ENCODE results near the gene FYN.
"Not testable (repeated sequence)": the region's sequence is repeated elsewhere in the genome, so short reads cannot be mapped to it uniquely, and the experiment has no call there.

FYN gene

GRCh38 chr6:111795558-111795957 lies 77.7 kb downstream of the FYN start:
- Mint-ChIP-seq H3K36me3 (ENCODE audit: low read depth) (peaks cover 91% of the 10 kb centered on the region), H3K4me3 (peak overlapping the region; percentile 76), H3K27me3 (no peaks in the 10 kb centered on the region), H3K4me1 (ENCODE audit: low read depth) (peaks cover 94% of the 10 kb centered on the region), H3K27ac (peak overlapping the region; percentile 95), H3K9me3 (no peaks in the 10 kb centered on the region)
- no peak for DNase-seq

- peak overlapping the region; percentile 76 for H3K4me3 Mint-ChIP-seq
- H3K4me1 Mint-ChIP-seq (ENCODE audit: low read depth), result peaks cover 92% of the 10 kb centered on the region
- H3K9me3 Mint-ChIP-seq, result no peaks in the 10 kb centered on the region
- peak overlapping the region; percentile 95 for H3K27ac Mint-ChIP-seq
- DNase-seq, result no peak
- H3K27me3 Mint-ChIP-seq, result no peaks in the 10 kb centered on the region
- peaks cover 89% of the 10 kb centered on the region for H3K36me3 Mint-ChIP-seq (ENCODE audit: low read depth)
Measured at GRCh38 chr6:111794727-111795452, 78.4 kb downstream of the FYN start.

- H3K9me3 Mint-ChIP-seq, result no peaks in the 10 kb centered on the region
- no peak for DNase-seq
- no peaks in the 10 kb centered on the region for H3K27me3 Mint-ChIP-seq
- H3K4me3 Mint-ChIP-seq, result peak overlapping the region; percentile 76
- peaks cover 84% of the 10 kb centered on the region for H3K36me3 Mint-ChIP-seq (ENCODE audit: low read depth)
- peak overlapping the region; percentile 95 for H3K27ac Mint-ChIP-seq
- peaks cover 86% of the 10 kb centered on the region for H3K4me1 Mint-ChIP-seq (ENCODE audit: low read depth)
Measured at GRCh38 chr6:111794300-111794699, 79.0 kb downstream of the FYN start.

- H3K27me3 Mint-ChIP-seq, result no peaks in the 10 kb centered on the region
- no peaks in the 10 kb centered on the region for H3K9me3 Mint-ChIP-seq
- H3K27ac Mint-ChIP-seq, result peak overlapping the region; percentile 95
- no peak for DNase-seq
- peak overlapping the region; percentile 76 for H3K4me3 Mint-ChIP-seq
- peaks cover 78% of the 10 kb centered on the region for H3K36me3 Mint-ChIP-seq (ENCODE audit: low read depth)
- peaks cover 80% of the 10 kb centered on the region for H3K4me1 Mint-ChIP-seq (ENCODE audit: low read depth)
Measured at GRCh38 chr6:111793711-111794111, 79.5 kb downstream of the FYN start.

GRCh38 chr6:111792914-111793700 lies 80.1 kb downstream of the FYN start:
- Mint-ChIP-seq H3K36me3 (ENCODE audit: low read depth) (peaks cover 72% of the 10 kb centered on the region), H3K4me3 (peak overlapping the region; percentile 76), H3K4me1 (ENCODE audit: low read depth) (peaks cover 75% of the 10 kb centered on the region), H3K9me3 (no peaks in the 10 kb centered on the region), H3K27ac (peak overlapping the region; percentile 95), H3K27me3 (no peaks in the 10 kb centered on the region)
- no peak for DNase-seq

GRCh38 chr6:111792241-111792640 lies 81.0 kb downstream of the FYN start:
- peaks cover 71% of the 10 kb centered on the region for H3K4me1 Mint-ChIP-seq (ENCODE audit: low read depth)
- peak overlapping the region; percentile 76 for H3K4me3 Mint-ChIP-seq
- H3K27me3 Mint-ChIP-seq, result no peaks in the 10 kb centered on the region
- DNase-seq, result no peak
- H3K36me3 Mint-ChIP-seq (ENCODE audit: low read depth), result peaks cover 68% of the 10 kb centered on the region
- H3K9me3 Mint-ChIP-seq, result peaks cover 1% of the 10 kb centered on the region
- H3K27ac Mint-ChIP-seq, result peak overlapping the region; percentile 88

DNA sequence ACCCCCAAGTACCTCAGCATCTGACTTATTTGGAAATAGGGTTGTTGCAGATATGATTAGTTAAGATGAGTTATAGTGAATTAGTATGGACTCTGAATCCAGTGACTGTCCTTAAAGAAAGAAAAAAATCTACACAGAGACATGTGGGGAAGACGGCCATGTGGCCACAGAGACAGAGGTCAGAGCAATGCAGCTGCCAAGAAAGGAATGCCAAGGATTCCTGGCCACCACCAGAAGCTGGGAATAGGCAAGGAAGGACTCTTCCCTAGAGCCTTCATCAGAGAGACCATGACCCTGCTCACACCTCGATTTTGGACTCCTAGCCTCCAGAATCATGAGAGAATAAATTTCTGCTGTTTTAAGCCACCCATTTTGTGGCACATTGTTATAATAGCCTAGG lies 81.8 kb downstream of the FYN start:
- peaks cover 70% of the 10 kb centered on the region for H3K4me1 Mint-ChIP-seq (ENCODE audit: low read depth)
- peaks cover 2% of the 10 kb centered on the region for H3K9me3 Mint-ChIP-seq
- H3K36me3 Mint-ChIP-seq (ENCODE audit: low read depth), result peaks cover 61% of the 10 kb centered on the region
- H3K4me3 Mint-ChIP-seq, result peak overlapping the region; percentile 76
- no peaks in the 10 kb centered on the region for H3K27me3 Mint-ChIP-seq
- peak overlapping the region; percentile 88 for H3K27ac Mint-ChIP-seq
- DNase-seq, result no peak

- no peak for DNase-seq
- peaks cover 54% of the 10 kb centered on the region for H3K36me3 Mint-ChIP-seq (ENCODE audit: low read depth)
- H3K27me3 Mint-ChIP-seq, result no peaks in the 10 kb centered on the region
- peaks cover 2% of the 10 kb centered on the region for H3K9me3 Mint-ChIP-seq
- H3K4me1 Mint-ChIP-seq (ENCODE audit: low read depth), result peaks cover 66% of the 10 kb centered on the region
- no peak overlapping the region for H3K4me3 Mint-ChIP-seq
- H3K27ac Mint-ChIP-seq, result no peak overlapping the region
Measured at GRCh38 chr6:111789598-111789997, 83.7 kb downstream of the FYN start.

DNA sequence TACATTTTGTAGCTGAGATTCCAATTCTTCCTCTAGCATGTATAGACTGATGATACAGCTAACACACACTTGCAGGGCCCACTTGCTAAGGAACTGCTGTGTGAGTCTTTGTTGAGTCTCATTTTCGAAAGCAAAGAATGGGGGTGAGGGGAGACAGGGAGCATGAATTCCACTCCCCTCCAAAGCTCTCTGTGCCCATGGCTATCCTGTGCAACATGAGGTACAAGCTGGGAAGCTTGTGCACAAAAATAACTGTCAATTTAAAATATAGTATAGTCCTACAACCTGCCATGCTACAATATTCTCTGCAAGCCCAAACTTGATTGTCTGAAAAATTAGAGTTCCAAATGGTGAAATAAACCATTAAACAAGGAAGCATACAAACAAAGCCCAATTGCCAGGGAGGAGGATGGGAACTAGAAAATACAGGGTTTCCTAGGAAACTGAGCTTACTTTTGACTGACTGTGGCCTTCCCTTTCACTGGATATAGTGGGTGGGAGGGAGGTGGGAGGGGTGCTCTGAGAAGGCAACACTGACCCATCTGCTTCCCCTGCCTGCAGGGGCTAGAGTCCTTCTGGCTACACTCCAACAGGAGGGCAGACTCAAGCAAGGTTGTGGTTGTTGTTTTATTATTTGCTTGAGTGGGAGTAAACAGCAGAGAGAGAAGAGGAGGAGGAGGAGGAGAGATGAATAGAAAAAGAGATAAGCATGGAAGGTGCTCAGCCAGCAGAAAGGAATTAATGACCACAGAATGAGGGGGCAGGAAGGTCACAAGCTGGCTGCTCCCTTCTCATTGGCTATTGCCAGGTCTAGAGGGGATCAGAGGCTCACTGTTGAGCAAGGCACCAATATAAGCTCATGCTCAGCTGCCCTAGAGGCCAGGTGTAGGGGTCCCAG lies 84.6 kb downstream of the FYN start:
- H3K9me3 Mint-ChIP-seq, result peaks cover 2% of the 10 kb centered on the region
- H3K4me1 Mint-ChIP-seq (ENCODE audit: low read depth), result peaks cover 66% of the 10 kb centered on the region
- no peaks in the 10 kb centered on the region for H3K27me3 Mint-ChIP-seq
- H3K4me3 Mint-ChIP-seq, result no peak overlapping the region
- peaks cover 54% of the 10 kb centered on the region for H3K36me3 Mint-ChIP-seq (ENCODE audit: low read depth)
- DNase-seq, result no peak
- H3K27ac Mint-ChIP-seq, result no peak overlapping the region

DNA sequence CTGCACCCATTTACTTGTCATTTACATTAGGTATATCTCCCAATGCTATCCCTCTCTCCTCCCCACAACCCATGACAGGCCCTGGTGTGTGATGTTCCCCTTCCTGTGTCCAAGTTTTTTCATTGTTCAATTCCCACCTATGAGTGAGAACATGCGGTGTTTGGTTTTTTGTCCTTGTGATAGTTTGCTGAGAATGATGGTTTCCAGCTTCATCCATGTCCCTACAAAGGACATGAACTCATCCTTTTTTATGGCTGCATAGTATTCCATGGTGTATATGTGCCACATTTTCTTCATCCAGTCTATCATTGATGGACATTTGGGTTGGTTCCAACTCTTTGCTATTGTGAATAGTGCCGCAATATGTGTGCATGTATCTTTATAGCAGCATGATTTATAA lies 87.1 kb downstream of the FYN start:
- not testable (repeated sequence) for H3K9me3 Mint-ChIP-seq, DNase-seq, H3K27me3 Mint-ChIP-seq, H3K4me3 Mint-ChIP-seq
- peaks cover 65% of the 10 kb centered on the region for H3K4me1 Mint-ChIP-seq (ENCODE audit: low read depth)
- H3K27ac Mint-ChIP-seq, result peak overlapping the region; percentile 53
- peaks cover 54% of the 10 kb centered on the region for H3K36me3 Mint-ChIP-seq (ENCODE audit: low read depth)

DNA sequence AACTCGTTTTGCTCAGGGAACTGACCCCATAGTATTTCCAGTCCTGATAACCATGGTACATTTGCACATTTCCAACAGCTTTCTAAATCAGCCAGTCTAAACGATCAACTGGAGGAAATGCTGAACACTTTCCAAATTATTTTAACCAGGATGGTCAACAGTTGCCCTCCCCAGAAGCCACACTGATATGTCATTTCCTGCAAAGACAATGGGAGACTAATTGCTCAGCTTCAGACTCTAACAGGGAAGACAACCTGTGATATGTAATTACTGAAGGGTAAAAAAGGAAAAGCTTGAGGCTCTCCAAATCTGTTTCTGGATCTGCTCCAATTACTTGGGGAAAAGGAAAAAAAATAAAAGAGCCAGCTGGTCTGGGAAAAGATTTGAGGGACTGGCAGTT lies 88.8 kb downstream of the FYN start:
- Mint-ChIP-seq H3K27ac (peak overlapping the region; percentile 69), H3K9me3 (peaks cover 2% of the 10 kb centered on the region), H3K27me3 (no peaks in the 10 kb centered on the region), H3K4me1 (ENCODE audit: low read depth) (peaks cover 72% of the 10 kb centered on the region), H3K36me3 (ENCODE audit: low read depth) (peaks cover 61% of the 10 kb centered on the region), H3K4me3 (no peak overlapping the region)
- no peak for DNase-seq

- peaks cover 76% of the 10 kb centered on the region for H3K36me3 Mint-ChIP-seq (ENCODE audit: low read depth)
- no peaks in the 10 kb centered on the region for H3K27me3 Mint-ChIP-seq
- peaks cover 87% of the 10 kb centered on the region for H3K4me1 Mint-ChIP-seq (ENCODE audit: low read depth)
- H3K27ac Mint-ChIP-seq, result peak overlapping the region; percentile 69
- peaks cover 2% of the 10 kb centered on the region for H3K9me3 Mint-ChIP-seq
- H3K4me3 Mint-ChIP-seq, result no peak overlapping the region
- no peak for DNase-seq
Measured at GRCh38 chr6:111782887-111783466, 90.3 kb downstream of the FYN start.

- Mint-ChIP-seq H3K9me3 (peaks cover 1% of the 10 kb centered on the region), H3K27ac (peak overlapping the region; percentile 69), H3K36me3 (ENCODE audit: low read depth) (peaks cover 82% of the 10 kb centered on the region), H3K4me3 (no peak overlapping the region), H3K27me3 (no peaks in the 10 kb centered on the region), H3K4me1 (ENCODE audit: low read depth) (peaks cover 93% of the 10 kb centered on the region)
- DNase-seq, result no peak
Measured at GRCh38 chr6:111782192-111782809, 91.0 kb downstream of the FYN start.
